Endodermal cell (in vitro differentiated cells): ENCODE data around the gene ZSCAN10. TPM values are rescaled to one million over a fixed set of nuclear protein-coding genes. Genes with fewer than 3 reads are reported as not detected.

ENCODE experiments used
- DNase-seq: peaks from one replicate; pipeline ENCODE4 v3.0.0-alpha.2; 2017
- H3K27ac ChIP-seq: 2 replicates; pipeline ENCODE4 v1.5.1; 2013; ENCODE audit warnings: mild to moderate bottlenecking, low read depth, low read length, moderate library complexity
- H3K27me3 ChIP-seq: 2 replicates; pipeline ENCODE4 v1.6.1; 2013; ENCODE audit warnings: mild to moderate bottlenecking, low read length, moderate library complexity; ENCODE audit not compliant: insufficient read depth, control insufficient read depth, poor library complexity, severe bottlenecking
- H3K36me3 ChIP-seq: 2 replicates; pipeline ENCODE4 v1.7.0; 2013; ENCODE audit warnings: mild to moderate bottlenecking, low read length, moderate library complexity; ENCODE audit not compliant: control insufficient read depth, insufficient read depth
- H3K4me1 ChIP-seq: one replicate; pipeline ENCODE4 v1.7.0; 2013; ENCODE audit warnings: low read length; ENCODE audit not compliant: control insufficient read depth, insufficient read depth
- H3K4me3 ChIP-seq: 2 replicates; pipeline ENCODE4 v1.5.1; 2013; ENCODE audit warnings: mild to moderate bottlenecking, low read length, moderate library complexity
- H3K9ac ChIP-seq: 2 replicates; pipeline ENCODE4 v1.6.1; 2013; ENCODE audit warnings: mild to moderate bottlenecking, low read length, moderate library complexity; ENCODE audit not compliant: poor library complexity, severe bottlenecking; ENCODE audit errors: extremely low read depth
- H3K9me3 ChIP-seq: 2 replicates; pipeline ENCODE4 v1.6.1; 2013; ENCODE audit warnings: mild to moderate bottlenecking, low read length, moderate library complexity; ENCODE audit not compliant: control insufficient read depth
- H3K27ac Mint-ChIP-seq: 2 replicates; pipeline ENCODE4 v1.8.0; 2020; ENCODE audit warnings: mixed read lengths
- H3K27me3 Mint-ChIP-seq: 2 replicates; pipeline ENCODE4 v1.8.0; 2021; ENCODE audit warnings: mild to moderate bottlenecking, mixed read lengths; ENCODE audit not compliant: insufficient read depth
- H3K36me3 Mint-ChIP-seq: 2 replicates; pipeline ENCODE4 v1.8.0; 2020; ENCODE audit warnings: low read depth, mixed read lengths
- H3K4me1 Mint-ChIP-seq: 2 replicates; pipeline ENCODE4 v1.8.0; 2020; ENCODE audit warnings: mixed read lengths
- H3K4me3 Mint-ChIP-seq: 2 replicates; pipeline ENCODE4 v1.8.0; 2020; ENCODE audit warnings: mild to moderate bottlenecking, moderate library complexity, mixed read lengths
- H3K9me3 Mint-ChIP-seq: 2 replicates; pipeline ENCODE4 v1.8.0; 2020; ENCODE audit warnings: mild to moderate bottlenecking, mixed read lengths
- WGBS, 2 experiments: methylation state at CpG; one replicate each; pipeline versions ENCODE4 v1.1.5 to v1.1.7; 2013; ENCODE audit warnings: missing lambda C conversion rate in 2 of 2, mixed read lengths in 1 of 2; ENCODE audit not compliant: insufficient coverage in 1 of 2, insufficient read length in 1 of 2; 5-methylcytosine and 5-hydroxymethylcytosine counted together
- total RNA-seq, 2 donors: library from RNA; stranded (reverse); fragmentation: NEBNext Ultra II Directional in 1 of 2; extraction: Animal tissue kit (Norgen Biotek cat#: 25700) in 1 of 2; gene quantifications; 2 replicates in 1 of 2; 3 replicates in 1 of 2; pipeline ENCODE4 v1.2.1, GENCODE V29; 2021
- TF ChIP-seq, protein P1 (sequence below): fragments of 200-600 bp; sonication (generic); conservative IDR thresholded peaks from 2 replicates; pipeline ENCODE4 v1.5.0; 2021; ENCODE audit warnings: antibody characterized with exemption, mild to moderate bottlenecking

ZSCAN10 gene
- total RNA-seq, 2 donors from 2014 or later = 36.6 to 70.0 TPM

DNA sequence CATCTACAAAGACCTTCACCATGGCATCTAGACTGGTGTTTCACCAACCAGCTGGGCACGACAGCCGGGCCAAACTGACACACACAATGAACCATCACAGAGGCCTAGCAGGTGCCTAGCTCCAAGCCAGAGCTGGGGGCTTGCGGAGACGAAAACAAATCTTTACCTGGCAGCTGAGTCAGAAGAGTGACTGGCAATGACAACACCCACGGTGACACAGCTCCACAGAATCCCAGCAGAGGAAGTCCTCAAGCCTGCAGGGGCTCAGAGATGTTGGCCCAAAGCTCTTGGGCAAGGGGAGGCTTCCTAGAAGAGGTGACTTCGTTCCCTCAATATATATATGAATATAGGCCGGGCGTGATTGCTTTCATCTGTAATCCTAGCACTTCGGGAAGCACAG is 47.6 kb downstream of the ZSCAN10 start:
- TF ChIP-seq, protein P1, sequence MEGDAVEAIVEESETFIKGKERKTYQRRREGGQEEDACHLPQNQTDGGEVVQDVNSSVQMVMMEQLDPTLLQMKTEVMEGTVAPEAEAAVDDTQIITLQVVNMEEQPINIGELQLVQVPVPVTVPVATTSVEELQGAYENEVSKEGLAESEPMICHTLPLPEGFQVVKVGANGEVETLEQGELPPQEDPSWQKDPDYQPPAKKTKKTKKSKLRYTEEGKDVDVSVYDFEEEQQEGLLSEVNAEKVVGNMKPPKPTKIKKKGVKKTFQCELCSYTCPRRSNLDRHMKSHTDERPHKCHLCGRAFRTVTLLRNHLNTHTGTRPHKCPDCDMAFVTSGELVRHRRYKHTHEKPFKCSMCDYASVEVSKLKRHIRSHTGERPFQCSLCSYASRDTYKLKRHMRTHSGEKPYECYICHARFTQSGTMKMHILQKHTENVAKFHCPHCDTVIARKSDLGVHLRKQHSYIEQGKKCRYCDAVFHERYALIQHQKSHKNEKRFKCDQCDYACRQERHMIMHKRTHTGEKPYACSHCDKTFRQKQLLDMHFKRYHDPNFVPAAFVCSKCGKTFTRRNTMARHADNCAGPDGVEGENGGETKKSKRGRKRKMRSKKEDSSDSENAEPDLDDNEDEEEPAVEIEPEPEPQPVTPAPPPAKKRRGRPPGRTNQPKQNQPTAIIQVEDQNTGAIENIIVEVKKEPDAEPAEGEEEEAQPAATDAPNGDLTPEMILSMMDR = no peak
- Histone ChIP-seq H3K36me3 (no peaks in the 10 kb centered on the region), H3K9me3 (no peaks in the 10 kb centered on the region), H3K9ac (no peak overlapping the region), H3K4me3 (no peak overlapping the region), H3K27ac (no peak overlapping the region), H3K4me1 (no peaks in the 10 kb centered on the region), H3K27me3 (peaks cover 21% of the 10 kb centered on the region)
- Mint-ChIP-seq H3K4me1 (peaks cover 2% of the 10 kb centered on the region), H3K27me3 (peaks cover 60% of the 10 kb centered on the region), H3K36me3 (peaks cover 16% of the 10 kb centered on the region), H3K4me3 (no peak overlapping the region), H3K27ac (no peak overlapping the region), H3K9me3 (no peaks in the 10 kb centered on the region)
- DNase-seq = no peak
- WGBS, 2 experiments = 84% methylated on average over 8 to 9 of the region's 9 CpGs

DNA sequence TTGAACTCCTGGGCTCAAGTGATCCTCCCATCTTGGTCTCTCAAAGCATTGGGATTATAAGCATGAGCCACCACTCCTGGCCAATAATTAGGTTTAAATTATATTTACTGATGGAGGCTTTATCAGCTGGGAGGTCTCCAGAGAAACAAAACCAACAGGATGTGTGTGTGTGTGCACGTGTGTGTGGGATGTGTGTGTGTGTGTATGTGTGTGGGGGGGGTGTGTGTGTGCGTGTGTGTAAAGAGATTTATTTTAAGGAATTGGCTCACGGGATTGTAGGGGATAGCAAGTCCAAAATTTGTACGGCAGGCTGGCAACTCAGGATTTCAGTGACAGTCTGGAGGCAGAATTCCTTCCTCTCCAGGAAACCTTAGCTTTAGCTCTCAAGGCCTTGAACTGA is 48.1 kb downstream of the ZSCAN10 start:
- 88 to 91% methylated on average over 3 to 4 of the region's 4 CpGs for WGBS, 2 experiments
- no peak for DNase-seq
- peaks cover 16% of the 10 kb centered on the region for H3K36me3 Mint-ChIP-seq
- no peak overlapping the region for H3K9ac ChIP-seq
- TF ChIP-seq, protein P1 = no peak
- no peaks in the 10 kb centered on the region for H3K4me1 ChIP-seq
- H3K9me3 Mint-ChIP-seq = no peaks in the 10 kb centered on the region
- H3K27me3 ChIP-seq = peaks cover 26% of the 10 kb centered on the region
- no peak overlapping the region for H3K4me3 Mint-ChIP-seq
- H3K9me3 ChIP-seq = no peaks in the 10 kb centered on the region
- peaks cover 60% of the 10 kb centered on the region for H3K27me3 Mint-ChIP-seq
- H3K36me3 ChIP-seq = no peaks in the 10 kb centered on the region
- H3K4me1 Mint-ChIP-seq = peaks cover 2% of the 10 kb centered on the region
- H3K4me3 ChIP-seq = no peak overlapping the region
- no peak overlapping the region for H3K27ac ChIP-seq
- H3K27ac Mint-ChIP-seq = no peak overlapping the region

DNA sequence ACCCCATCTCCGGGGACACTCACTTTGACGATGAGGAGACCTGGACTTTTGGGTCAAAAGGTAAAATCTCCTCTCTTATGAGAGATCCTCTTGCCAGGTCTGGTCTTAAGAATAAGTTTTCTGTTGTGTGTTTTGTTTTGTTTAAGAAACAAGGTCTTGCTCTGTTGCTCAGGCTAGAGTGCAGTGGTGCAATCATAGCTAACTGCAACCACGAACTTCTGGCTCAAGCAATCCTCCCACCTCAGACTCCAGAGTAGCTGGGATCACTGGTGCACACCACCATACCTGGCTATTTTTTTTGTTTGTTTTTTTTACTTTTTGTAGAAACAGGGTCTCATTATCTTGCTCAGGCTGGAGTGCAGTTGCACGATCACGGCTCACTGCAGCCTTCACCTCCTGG is 48.6 kb downstream of the ZSCAN10 start:
- TF ChIP-seq, protein P1 = no peak
- no peaks in the 10 kb centered on the region for H3K4me1 ChIP-seq
- 96% methylated on average over 5 of the region's 5 CpGs for WGBS, 2 experiments
- no peak overlapping the region for H3K27ac Mint-ChIP-seq
- H3K4me3 Mint-ChIP-seq = no peak overlapping the region
- H3K36me3 Mint-ChIP-seq = peaks cover 16% of the 10 kb centered on the region
- H3K36me3 ChIP-seq = no peaks in the 10 kb centered on the region
- H3K27me3 ChIP-seq = peaks cover 30% of the 10 kb centered on the region
- H3K4me3 ChIP-seq = no peak overlapping the region
- H3K27me3 Mint-ChIP-seq = peaks cover 58% of the 10 kb centered on the region
- no peak overlapping the region for H3K9ac ChIP-seq
- H3K9me3 Mint-ChIP-seq = no peaks in the 10 kb centered on the region
- no peak overlapping the region for H3K27ac ChIP-seq
- DNase-seq = no peak
- H3K4me1 Mint-ChIP-seq = peaks cover 2% of the 10 kb centered on the region
- no peaks in the 10 kb centered on the region for H3K9me3 ChIP-seq
